ENCODE measurements around the gene XPOT.
A peak's percentile ranks its signal among the peaks of the same experiment; 100 is the strongest.

XPOT gene

GRCh38 chr12:64419696-64420095 lies 15.5 kb downstream of the XPOT start:
- DNase-seq (ENCODE audit: low read depth in 2 of 3, low spot score in 2 of 3), result no peak

GRCh38 chr12:64427988-64428387 lies 23.8 kb downstream of the XPOT start:
- DNase-seq (ENCODE audit: low read depth in 2 of 3, low spot score in 2 of 3), result no peak

- DNase-seq (ENCODE audit: low read depth in 2 of 3, low spot score in 2 of 3), result no peak
These were observed 24.8 kb downstream of the XPOT start for GRCh38 chr12:64428956-64429355.

- DNase-seq (ENCODE audit: low read depth in 2 of 3, low spot score in 2 of 3), result no peak
These were observed 26.7 kb downstream of the XPOT start for GRCh38 chr12:64430886-64431285.

- DNase-seq (ENCODE audit: low read depth in 2 of 3, low spot score in 2 of 3), result no peak
These were observed 27.6 kb downstream of the XPOT start for GRCh38 chr12:64431791-64432190.

GRCh38 chr12:64433915-64434314 lies 29.7 kb downstream of the XPOT start:
- no peak for DNase-seq (ENCODE audit: low read depth in 2 of 3, low spot score in 2 of 3)

GRCh38 chr12:64440100-64440499 lies 35.9 kb downstream of the XPOT start:
- DNase-seq (ENCODE audit: low read depth in 2 of 3, low spot score in 2 of 3), result no peak

GRCh38 chr12:64445490-64445889 lies 41.3 kb downstream of the XPOT start:
- no peak for DNase-seq (ENCODE audit: low read depth in 2 of 3, low spot score in 2 of 3)

- DNase-seq (ENCODE audit: low read depth in 2 of 3, low spot score in 2 of 3), result no peak
These were observed 42.1 kb downstream of the XPOT start for GRCh38 chr12:64446295-64446694.

GRCh38 chr12:64450057-64450640 lies 46.0 kb downstream of the XPOT start:
- no peak for DNase-seq (ENCODE audit: low read depth in 2 of 3, low spot score in 2 of 3)

GRCh38 chr12:64450711-64451486 lies 46.7 kb downstream of the XPOT start:
- DNase-seq (ENCODE audit: low read depth in 2 of 3, low spot score in 2 of 3), result no peak

GRCh38 chr12:64451687-64452558 lies 47.7 kb downstream of the XPOT start, which contains the start of gene TBK1:
TBK1 (plus strand) TSS chr12:64452120; CDS start chr12:64455871, 3,751 bp downstream.
- peak; percentile 32 to 65 (median 57) for DNase-seq (ENCODE audit: low read depth in 2 of 3, low spot score in 2 of 3)

- no peak for DNase-seq (ENCODE audit: low read depth in 2 of 3, low spot score in 2 of 3)
These were observed 48.6 kb downstream of the XPOT start for GRCh38 chr12:64452559-64453329.

GRCh38 chr12:64455506-64455905 lies 51.3 kb downstream of the XPOT start:
- DNase-seq (ENCODE audit: low read depth in 2 of 3, low spot score in 2 of 3), result no peak

- no peak for DNase-seq (ENCODE audit: low read depth in 2 of 3, low spot score in 2 of 3)
These were observed 51.9 kb downstream of the XPOT start for GRCh38 chr12:64456119-64456518.

GRCh38 chr12:64457032-64457431 lies 52.8 kb downstream of the XPOT start:
- no peak for DNase-seq (ENCODE audit: low read depth in 2 of 3, low spot score in 2 of 3)

- no peak for DNase-seq (ENCODE audit: low read depth in 2 of 3, low spot score in 2 of 3)
These were observed 53.3 kb downstream of the XPOT start for GRCh38 chr12:64457466-64457865.

- no peak for DNase-seq (ENCODE audit: low read depth in 2 of 3, low spot score in 2 of 3)
These were observed 53.7 kb downstream of the XPOT start for GRCh38 chr12:64457923-64458322.

GRCh38 chr12:64459394-64459891 lies 55.3 kb downstream of the XPOT start:
- DNase-seq (ENCODE audit: low read depth in 2 of 3, low spot score in 2 of 3), result no peak

- no peak for DNase-seq (ENCODE audit: low read depth in 2 of 3, low spot score in 2 of 3)
These were observed 57.6 kb downstream of the XPOT start for GRCh38 chr12:64461634-64462414.
